GM12865 (cell line): Measurements from ENCODE around the gene LMNA.

ENCODE experiments used
- DNase-seq: peaks from one replicate; pipeline ENCODE4 v3.0.0; 2010; ENCODE audit warnings: low read depth
- H3K4me3 ChIP-seq: 2 replicates; pipeline ENCODE4 v1.5.1; 2011; ENCODE audit warnings: mild to moderate bottlenecking, low read depth, low read length, control low read depth
- CTCF ChIP-seq: IDR thresholded peaks from 2 replicates; pipeline ENCODE4 v1.5.1; 2011; ENCODE audit warnings: low read length, control low read depth, low read depth, inconsistent platforms; ENCODE audit not compliant: insufficient read depth; ENCODE audit errors: missing control alignments

The LMNA gene

GRCh38 chr1:156128308-156128653, 13.8 kb downstream of the LMNA start:
- H3K4me3 ChIP-seq, result no peak overlapping the region
- no peak for TF ChIP-seq CTCF
- DNase-seq, result no peak

DNA sequence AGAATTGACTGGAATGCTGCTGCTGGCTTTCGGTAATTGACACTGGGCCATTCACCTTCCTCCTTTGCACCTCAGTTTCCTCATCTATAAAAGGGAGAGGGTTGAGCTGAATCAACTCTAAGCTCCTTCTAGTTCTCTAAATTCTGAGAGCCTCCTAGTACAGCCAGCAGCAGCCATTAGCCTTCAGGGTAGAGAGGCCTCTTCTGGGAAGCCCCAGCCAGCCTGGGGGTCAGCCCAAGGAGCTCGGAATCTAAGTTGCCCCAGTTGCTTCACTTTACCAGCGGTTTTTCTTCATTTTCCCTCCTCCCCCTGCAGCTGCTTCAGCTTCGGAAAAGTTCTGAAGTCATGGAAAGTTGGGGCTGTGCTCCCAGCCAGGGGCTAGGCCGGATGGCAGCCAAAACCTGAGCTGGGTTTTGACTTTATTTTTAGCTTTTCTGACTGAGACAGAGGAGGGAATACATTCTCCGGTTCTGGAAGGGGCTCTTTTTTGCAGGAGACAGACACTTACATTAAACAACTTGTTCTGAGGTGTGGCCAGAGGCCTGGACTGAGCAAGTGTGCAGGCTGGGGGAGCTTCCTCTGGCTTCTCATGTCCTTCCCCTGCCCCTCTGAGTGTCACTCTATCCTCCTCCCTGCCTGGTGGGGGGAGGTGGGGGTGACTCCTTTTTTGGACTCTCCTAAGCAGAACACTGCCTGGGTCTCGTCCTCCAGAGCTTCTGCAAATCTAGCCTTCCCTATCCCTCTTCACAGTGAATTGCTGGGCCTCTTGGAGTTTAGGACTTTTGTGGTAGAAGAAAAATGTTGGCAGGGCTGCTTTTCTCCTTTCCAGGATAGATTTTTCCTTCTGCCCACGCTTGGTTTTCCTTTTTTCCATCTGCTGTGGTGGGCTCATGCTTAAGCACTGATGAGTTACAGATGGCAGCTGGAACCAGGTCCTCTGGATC, 14.4 kb downstream of the LMNA start:
- TF ChIP-seq CTCF, result no peak
- no peak for DNase-seq
- H3K4me3 ChIP-seq, result no peak overlapping the region

DNA sequence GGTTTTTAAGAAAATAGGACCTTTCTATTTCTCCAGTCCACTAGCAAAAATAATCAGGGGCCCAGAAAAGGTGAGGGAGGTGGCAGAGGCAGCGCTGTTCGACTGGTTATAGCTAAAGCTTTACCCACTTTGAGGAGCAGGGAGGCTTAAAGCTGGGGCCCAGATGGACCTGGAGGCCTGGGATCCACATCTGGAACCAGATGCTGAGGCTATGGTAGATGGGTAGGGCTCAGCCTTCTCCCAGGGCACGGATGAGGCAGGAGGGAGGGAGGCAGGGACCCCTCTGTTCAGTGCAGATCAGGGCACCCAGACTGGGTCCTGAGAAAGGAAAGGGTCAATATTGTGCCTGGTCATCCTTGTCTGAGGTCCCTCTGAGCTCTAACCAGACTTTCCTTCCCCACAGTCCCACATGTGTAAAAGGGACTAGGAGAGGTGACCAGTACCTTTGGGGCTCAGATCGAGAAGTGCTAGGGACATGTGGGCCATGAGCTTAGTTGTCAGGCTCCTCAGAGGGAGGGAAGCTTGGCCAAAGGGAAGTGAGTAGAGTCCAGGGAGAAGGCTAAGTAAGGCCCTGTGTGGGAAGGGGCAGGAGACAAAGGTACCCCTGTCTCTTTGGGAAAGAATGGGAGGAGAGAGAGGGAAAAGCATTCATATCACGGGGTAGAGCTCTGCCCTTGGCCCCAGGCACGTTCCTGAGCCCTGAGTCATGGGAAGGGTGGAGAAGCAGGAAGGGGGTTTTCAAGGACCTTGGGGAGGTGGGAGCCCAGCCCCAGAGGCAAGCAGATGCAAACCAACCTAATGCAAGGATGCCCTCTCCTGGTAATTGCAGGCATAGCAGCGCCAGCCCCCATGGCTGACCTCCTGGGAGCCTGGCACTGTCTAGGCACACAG, 15.4 kb downstream of the LMNA start:
- no peak overlapping the region for H3K4me3 ChIP-seq
- DNase-seq, result peak; percentile 80
- peak; percentile 96 for TF ChIP-seq CTCF

GRCh38 chr1:156130578-156130942, 16.0 kb downstream of the LMNA start:
- no peak for DNase-seq
- no peak for TF ChIP-seq CTCF
- no peak overlapping the region for H3K4me3 ChIP-seq

DNA sequence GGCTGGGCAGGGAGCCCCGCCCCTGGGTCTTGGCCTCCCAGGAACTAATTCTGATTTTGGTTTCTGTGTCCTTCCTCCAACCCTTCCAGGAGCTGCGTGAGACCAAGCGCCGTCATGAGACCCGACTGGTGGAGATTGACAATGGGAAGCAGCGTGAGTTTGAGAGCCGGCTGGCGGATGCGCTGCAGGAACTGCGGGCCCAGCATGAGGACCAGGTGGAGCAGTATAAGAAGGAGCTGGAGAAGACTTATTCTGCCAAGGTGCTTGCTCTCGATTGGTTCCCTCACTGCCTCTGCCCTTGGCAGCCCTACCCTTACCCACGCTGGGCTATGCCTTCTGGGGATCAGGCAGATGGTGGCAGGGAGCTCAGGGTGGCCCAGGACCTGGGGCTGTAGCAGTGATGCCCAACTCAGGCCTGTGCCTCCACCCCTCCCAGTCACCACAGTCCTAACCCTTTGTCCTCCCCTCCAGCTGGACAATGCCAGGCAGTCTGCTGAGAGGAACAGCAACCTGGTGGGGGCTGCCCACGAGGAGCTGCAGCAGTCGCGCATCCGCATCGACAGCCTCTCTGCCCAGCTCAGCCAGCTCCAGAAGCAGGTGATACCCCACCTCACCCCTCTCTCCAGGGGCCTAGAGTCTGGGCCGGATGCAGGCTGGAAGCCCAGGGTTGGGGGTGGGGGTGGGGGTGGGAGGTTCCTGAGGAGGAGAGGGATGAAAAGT, 20.4 kb downstream of the LMNA start:
- TF ChIP-seq CTCF, result no peak
- DNase-seq, result no peak
- H3K4me3 ChIP-seq, result no peak overlapping the region

DNA sequence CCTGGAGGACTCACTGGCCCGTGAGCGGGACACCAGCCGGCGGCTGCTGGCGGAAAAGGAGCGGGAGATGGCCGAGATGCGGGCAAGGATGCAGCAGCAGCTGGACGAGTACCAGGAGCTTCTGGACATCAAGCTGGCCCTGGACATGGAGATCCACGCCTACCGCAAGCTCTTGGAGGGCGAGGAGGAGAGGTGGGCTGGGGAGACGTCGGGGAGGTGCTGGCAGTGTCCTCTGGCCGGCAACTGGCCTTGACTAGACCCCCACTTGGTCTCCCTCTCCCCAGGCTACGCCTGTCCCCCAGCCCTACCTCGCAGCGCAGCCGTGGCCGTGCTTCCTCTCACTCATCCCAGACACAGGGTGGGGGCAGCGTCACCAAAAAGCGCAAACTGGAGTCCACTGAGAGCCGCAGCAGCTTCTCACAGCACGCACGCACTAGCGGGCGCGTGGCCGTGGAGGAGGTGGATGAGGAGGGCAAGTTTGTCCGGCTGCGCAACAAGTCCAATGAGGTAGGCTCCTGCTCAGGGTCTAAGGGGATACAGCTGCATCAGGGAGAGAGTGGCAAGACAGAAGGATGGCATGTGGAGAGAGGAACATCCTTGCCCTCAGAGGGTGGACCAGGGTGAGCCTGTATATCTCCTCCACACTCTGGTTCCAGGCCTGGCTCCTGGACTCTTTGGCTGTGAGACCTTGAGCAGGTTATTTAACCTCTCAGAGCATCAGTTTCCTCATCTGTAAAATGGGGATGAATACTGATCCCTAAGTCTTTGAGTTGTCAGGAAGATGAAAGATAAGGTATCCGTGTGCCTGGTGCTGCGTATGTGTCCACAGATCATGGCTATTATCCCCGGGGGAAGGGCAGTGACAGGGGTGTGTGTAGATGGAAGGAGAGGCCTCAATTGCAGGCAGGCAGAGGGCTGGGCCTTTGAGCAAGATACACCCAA, 21.7 kb downstream of the LMNA start:
- H3K4me3 ChIP-seq, result no peak overlapping the region
- no peak for DNase-seq
- no peak for TF ChIP-seq CTCF
